GM19324 (cell line): ENCODE measurements around the gene DMRT1.

ENCODE experiments used
- ATAC-seq: cut with Tn5 transposase; IDR thresholded peaks from one replicate; pipeline ENCODE4 v1.9.1; 2021; ENCODE audit warnings: mild to moderate bottlenecking, moderate library complexity; ENCODE audit not compliant: unreplicated experiment, low FRiP score

The DMRT1 gene

GRCh38 chr9:841371-842209 lies at the start of gene DMRT1:
Gene DMRT1 (plus strand): TSS chr9:841697. CDS start chr9:841839, 142 bp downstream.
- no peak for ATAC-seq

- ATAC-seq, result no peak
These were observed 48.9 kb upstream of the DMRT1 start for GRCh38 chr9:792331-793260.

DNA sequence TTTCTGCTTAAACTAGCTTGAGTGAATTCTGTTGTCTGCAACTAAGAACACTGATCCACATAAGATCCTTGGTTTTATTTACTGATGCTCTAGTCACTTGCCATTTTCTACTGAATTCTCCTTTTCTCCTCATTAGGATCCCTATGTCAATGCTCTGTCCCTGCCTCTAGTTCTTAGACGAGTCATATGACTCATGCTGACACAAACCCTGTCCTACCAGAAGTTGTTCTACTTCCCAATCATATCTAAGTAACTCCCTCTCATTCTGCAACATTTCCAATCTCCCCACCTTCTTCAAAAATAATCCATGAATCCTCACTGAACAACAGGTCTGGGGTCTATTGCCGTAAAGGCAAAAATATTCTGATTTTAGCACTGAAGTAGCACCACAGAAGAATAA lies 47.1 kb upstream of the DMRT1 start:
- no peak for ATAC-seq

- no peak for ATAC-seq
These were observed 45.6 kb upstream of the DMRT1 start for GRCh38 chr9:795869-796268.

DNA sequence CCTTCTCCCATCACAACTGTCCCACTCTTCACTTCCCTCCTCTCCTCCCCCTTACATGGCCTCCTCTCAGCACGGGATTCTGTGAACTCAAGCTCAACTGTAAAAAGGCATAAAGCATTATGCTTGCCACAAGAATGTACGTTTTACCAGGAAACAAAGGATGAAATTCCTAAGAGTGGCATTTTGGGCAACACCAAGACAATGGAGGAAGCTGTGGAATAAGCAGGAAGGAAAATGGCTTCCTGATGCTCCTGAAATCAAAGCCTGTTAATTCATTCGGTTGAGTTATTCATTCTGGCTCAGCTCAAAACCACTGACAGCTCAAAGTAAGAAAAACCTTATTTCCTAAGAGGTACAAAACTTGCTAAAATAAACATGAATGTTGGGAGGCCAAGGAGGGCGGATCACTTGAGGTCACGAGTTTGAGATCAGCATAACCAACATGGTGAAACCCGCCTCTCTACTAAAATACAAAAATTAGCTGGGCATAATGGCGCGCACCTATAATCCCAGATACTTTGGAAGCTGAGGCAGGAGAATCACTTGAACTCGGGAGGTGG lies 40.8 kb upstream of the DMRT1 start:
- no peak for ATAC-seq

DNA sequence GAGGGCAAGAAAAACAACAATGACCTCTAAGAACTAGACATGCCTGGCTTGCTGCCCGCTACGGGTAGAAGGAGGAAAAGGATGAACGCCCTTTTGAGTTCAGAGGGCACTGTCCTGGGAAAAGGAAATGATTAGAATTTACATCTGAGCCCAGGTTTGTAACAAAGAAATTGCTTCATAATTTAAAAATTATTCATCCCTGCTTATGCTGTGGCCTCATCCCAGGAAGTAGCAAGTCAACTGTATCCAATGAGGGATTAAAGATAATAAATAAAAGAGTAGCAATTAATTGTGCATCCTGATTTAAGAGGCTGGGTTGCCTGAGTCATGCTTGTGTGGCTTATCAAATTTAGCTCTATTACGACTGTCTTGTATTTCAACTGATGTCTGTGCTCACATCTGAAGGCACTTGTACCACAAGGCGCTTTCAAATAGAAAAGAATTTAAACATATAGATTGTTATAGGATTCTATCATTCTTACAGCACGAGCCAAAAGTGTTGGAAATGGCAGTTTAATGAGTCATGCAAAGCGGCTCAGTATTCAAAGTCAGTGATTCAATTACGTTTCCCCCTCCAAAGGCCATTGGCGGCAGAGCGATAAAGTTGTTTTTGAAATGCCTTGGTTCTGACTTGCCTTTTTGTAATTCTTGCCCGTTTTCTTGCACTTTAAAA lies 40.0 kb upstream of the DMRT1 start:
- no peak for ATAC-seq

DNA sequence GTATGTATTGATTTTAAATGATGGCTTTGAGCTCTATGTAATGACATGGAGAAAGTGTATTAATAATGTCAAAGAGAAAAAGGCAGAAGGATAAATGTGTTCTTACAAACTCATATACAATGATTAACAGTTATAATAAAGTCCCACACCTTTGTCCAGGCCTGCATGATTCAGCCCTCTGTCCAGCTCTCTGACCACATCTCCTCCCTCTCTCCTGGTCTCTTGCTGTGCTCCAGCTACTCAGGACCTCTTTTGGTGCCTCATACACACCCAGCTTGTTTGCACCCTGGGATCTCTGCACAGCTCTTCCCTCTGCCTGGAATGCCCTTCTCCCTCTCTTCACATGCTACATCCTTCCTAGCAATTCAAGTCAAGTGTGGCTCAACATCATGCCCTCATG lies 37.5 kb upstream of the DMRT1 start:
- ATAC-seq, result no peak

DNA sequence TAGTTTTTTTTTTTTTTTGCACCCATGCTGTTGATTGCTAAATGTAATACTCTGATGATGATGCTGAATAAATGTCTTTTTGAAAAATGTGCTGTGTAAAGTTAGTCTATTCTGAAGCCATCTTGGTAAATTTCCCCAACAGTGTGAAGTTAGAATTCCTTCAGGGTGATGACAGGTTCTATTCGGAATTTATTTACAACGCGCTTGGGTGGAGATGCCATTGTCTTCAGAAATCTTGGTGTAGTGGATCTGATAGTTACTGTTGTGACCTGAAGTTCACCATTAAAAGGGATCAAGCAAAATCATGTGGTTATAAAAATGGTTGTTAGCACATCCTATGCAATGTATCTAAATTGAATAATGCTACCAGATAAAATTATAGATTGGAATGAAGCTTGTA lies 36.3 kb upstream of the DMRT1 start:
- no peak for ATAC-seq

GRCh38 chr9:806285-807156 lies 35.0 kb upstream of the DMRT1 start:
- ATAC-seq, result no peak

DNA sequence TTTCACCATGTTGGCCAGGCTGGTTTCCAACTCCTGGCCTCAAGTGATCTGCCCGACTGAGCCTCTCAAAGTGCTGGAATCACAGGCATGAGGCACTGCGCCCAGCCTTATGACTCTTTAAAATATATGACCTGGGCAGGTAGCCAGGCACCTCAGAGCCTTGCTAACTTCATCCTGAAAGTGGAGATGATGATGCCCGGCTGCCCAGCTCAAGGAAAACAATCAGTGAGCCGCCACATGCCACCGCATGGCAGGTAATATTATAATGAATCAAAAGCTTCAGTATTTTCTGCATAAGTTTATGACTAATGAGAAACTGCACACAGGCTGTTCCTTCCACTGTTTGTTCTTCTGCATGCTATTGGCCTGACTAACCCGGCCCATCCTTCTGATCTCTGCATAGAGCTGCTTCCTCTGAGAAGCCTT lies 30.4 kb upstream of the DMRT1 start:
- no peak for ATAC-seq

DNA sequence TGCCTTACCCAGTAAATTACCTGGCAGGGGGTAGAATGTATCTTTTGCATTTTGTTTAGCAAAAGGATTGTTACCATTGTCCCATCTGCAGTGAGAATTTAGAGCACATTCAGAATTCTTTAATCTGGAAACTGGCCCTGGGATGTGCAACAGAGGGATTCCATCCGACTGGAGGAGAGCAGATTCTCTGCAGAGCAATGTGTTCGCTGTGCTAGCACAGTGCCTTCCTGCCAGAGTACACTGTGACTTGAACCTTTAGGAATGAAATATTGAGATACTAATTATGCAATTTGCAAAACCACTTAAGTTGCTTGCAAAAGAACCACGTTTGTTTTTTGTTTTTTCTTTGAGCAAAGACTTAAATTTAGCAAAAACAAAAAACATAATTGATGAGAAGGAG lies 22.5 kb upstream of the DMRT1 start:
- no peak for ATAC-seq

- no peak for ATAC-seq
These were observed 14.8 kb upstream of the DMRT1 start for GRCh38 chr9:826500-827280.

DNA sequence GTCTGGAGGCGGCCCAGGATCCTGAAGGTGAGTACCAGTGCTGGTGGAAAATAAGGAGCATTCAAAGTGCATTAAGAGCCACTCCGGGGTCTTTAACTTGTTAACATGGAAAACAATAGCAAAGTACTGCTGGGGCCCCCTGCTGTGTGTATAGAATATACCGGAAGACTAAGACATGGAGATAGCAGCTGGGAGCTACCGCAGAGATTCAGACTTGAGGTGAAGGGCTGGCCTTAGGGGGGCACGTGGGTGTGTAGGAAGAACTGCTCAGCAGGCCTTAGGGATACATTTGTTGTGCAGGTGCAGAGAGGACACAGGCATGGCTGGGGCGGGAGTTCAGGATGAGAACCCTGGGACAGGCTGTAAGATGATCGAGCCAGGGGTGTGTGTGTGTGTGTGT lies 1.2 kb upstream of the DMRT1 start:
- no peak for ATAC-seq

- no peak for ATAC-seq
These were observed 1.3 kb downstream of the DMRT1 start for GRCh38 chr9:842635-843426.

GRCh38 chr9:843427-843785 lies 1.9 kb downstream of the DMRT1 start:
- ATAC-seq, result no peak

- no peak for ATAC-seq
These were observed 5.4 kb downstream of the DMRT1 start for GRCh38 chr9:846852-847251.

GRCh38 chr9:847505-847904 lies 6.0 kb downstream of the DMRT1 start:
- no peak for ATAC-seq

- ATAC-seq, result no peak
These were observed 7.9 kb downstream of the DMRT1 start for GRCh38 chr9:849431-849830.
